Activated T-helper 1 cell treated with anti-CD3 and anti-CD28 coated beads, Interleukin-12 subunit alpha, Interleukin-12 subunit beta, Interleukin-2, Interleukin-4 antibody, amounts not matched to agents 30 ng/mL and 10 ng/mL and 1 ng/mL, durations not matched to agents 14 hours and 24 hours and 36 hours (primary cell): ENCODE data around the gene TM4SF5. TPM values are rescaled to one million over a fixed set of nuclear protein-coding genes. Genes with fewer than 3 reads are reported as not detected.

ENCODE experiments used
- DNase-seq: peaks from one replicate; pipeline ENCODE4 v3.0.0; 2021; ENCODE audit warnings: low spot score
- H3K27ac Mint-ChIP-seq: one replicate; pipeline ENCODE4 v1.8.0; 2021; ENCODE audit warnings: mild to moderate bottlenecking, mixed read lengths
- H3K27me3 Mint-ChIP-seq: one replicate; pipeline ENCODE4 v1.8.0; 2022; ENCODE audit warnings: mild to moderate bottlenecking, moderate library complexity, mixed read lengths; ENCODE audit not compliant: insufficient read depth
- H3K36me3 Mint-ChIP-seq: one replicate; pipeline ENCODE4 v1.8.0; 2021; ENCODE audit warnings: low read depth, mixed read lengths
- H3K4me1 Mint-ChIP-seq: one replicate; pipeline ENCODE4 v1.8.0; 2021; ENCODE audit warnings: low read depth, mixed read lengths
- H3K4me3 Mint-ChIP-seq: one replicate; pipeline ENCODE4 v1.8.0; 2021; ENCODE audit warnings: mild to moderate bottlenecking, moderate library complexity, mixed read lengths
- H3K9me3 Mint-ChIP-seq: one replicate; pipeline ENCODE4 v1.8.0; 2021; ENCODE audit warnings: mixed read lengths
- intact Hi-C: fragments of 100-400 bp; cut with micrococcal nuclease; formaldehyde crosslinking; loops from one replicate; pipeline ENCODE4 v1.15.1; 2024
- total RNA-seq: library from RNA; stranded (reverse); gene quantifications from 2 replicates; pipeline ENCODE4 v1.2.3, GENCODE V29; 2022

TM4SF5 gene
- total RNA-seq, 1 donor from 2014 or later: not detected

DNA sequence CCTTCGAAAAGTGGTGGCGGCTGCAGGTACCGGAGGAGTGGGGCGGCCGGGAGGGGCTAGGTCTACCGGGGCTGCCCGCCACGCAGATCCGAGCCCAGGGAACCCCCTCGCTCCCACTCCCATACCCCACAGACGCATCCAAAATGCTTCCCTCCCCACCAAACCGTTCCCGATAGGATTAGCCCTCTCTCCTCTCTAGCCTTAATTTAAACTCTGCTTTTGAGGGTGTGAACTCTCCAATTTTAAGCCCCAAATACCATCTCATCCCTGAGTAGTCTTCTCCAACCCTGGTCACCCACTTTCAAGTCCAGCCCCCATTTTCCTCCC is 31.7 kb upstream of the TM4SF5 start:
- Mint-ChIP-seq H3K4me1 (peaks cover 15% of the 10 kb centered on the region), H3K27ac (peak overlapping the region; percentile 49), H3K36me3 (peaks cover 4% of the 10 kb centered on the region), H3K4me3 (peak overlapping the region; percentile 76), H3K27me3 (peaks cover 28% of the 10 kb centered on the region), H3K9me3 (no peaks in the 10 kb centered on the region)
- intact Hi-C loops: no loop called here
- no peak for DNase-seq

DNA sequence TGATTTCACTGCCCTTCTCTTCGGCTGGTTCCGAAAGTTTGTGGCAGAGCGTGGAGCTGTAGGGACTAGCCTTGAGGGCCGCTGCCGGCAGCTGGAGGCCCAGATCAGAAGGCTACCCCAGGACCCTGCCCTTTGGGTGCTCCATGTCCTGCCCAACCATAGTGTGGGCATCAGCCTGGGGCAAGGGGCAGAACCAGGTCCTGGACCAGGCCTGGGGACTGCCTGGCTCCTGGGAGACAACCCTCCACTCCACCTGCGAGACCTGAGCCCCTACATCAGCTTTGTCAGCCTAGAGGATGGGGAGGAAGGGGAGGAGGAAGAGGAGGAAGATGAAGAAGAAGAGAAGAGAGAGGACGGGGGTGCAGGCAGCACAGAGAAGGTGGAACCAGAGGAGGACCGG is 31.1 kb upstream of the TM4SF5 start:
- Mint-ChIP-seq H3K4me1 (peaks cover 15% of the 10 kb centered on the region), H3K27ac (peak overlapping the region; percentile 49), H3K9me3 (no peaks in the 10 kb centered on the region), H3K4me3 (peak overlapping the region; percentile 76), H3K36me3 (peaks cover 4% of the 10 kb centered on the region), H3K27me3 (peaks cover 28% of the 10 kb centered on the region)
- no peak for DNase-seq
- intact Hi-C loops: no loop called here

DNA sequence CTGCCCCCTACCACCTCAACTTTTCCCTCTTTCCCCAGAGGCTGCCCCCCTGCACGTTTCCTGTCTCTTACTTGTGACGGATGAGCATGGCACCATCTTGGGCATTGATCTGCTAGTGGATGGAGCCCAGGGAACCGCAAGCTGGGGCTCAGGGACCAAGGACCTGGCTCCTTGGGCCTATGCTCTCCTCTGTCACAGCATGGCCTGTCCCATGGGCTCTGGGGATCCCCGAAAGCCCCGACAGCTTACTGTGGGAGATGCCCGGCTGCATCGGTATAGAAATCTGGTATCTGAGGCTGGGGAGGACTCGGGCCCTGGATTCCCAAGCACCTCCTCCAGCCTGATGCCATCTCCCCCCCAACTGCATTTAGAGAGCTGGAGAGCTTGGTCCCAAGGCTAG is 30.1 kb upstream of the TM4SF5 start:
- Mint-ChIP-seq H3K9me3 (no peaks in the 10 kb centered on the region), H3K27me3 (peaks cover 28% of the 10 kb centered on the region), H3K27ac (no peak overlapping the region), H3K4me3 (peak overlapping the region; percentile 56), H3K4me1 (peaks cover 10% of the 10 kb centered on the region), H3K36me3 (peaks cover 1% of the 10 kb centered on the region)
- intact Hi-C loops: no loop called here
- DNase-seq: no peak

DNA sequence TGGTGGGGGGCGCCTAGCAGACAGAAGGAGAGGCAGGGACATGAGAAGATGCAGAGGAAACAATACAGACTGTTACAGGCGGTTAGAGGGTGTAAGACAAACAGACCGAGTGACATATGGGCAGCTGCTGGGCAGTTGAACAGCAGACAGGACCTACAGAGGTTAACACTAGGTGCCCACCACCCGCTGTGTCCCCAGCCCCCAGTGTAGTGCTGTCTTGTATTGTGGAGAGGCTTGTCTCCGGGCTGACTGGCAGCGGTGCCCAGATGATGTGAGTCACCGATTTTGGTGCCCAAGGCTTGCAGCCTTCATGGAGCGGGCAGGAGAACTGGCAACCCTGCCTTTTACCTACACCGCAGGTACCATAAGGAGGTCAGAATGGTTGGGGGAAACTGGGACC is 29.6 kb upstream of the TM4SF5 start:
- Mint-ChIP-seq H3K4me1 (peaks cover 13% of the 10 kb centered on the region), H3K9me3 (no peaks in the 10 kb centered on the region), H3K27ac (no peak overlapping the region), H3K4me3 (no peak overlapping the region), H3K27me3 (peaks cover 28% of the 10 kb centered on the region), H3K36me3 (peaks cover 1% of the 10 kb centered on the region)
- intact Hi-C loops: no loop called here
- DNase-seq: no peak

DNA sequence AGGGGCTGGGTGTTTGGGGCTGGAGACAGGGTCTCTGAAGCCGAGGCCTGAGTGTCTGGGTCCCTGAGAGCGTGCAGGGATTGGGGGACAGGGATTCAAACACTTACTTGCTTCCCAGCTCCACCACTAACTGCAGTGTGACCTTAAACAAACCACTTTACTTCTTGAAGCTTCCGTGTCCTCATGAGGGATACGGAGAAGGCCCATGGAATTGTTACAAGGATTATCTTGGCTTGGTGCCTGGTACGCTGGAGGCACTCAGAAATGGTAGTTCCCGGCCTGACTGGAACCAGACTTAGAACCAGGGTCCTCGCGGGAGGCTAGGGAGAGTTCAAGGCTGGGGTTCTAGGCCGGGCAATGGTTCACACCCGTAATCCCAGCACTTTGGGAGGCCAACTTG is 29.1 kb upstream of the TM4SF5 start:
- intact Hi-C loops: no loop called here

DNA sequence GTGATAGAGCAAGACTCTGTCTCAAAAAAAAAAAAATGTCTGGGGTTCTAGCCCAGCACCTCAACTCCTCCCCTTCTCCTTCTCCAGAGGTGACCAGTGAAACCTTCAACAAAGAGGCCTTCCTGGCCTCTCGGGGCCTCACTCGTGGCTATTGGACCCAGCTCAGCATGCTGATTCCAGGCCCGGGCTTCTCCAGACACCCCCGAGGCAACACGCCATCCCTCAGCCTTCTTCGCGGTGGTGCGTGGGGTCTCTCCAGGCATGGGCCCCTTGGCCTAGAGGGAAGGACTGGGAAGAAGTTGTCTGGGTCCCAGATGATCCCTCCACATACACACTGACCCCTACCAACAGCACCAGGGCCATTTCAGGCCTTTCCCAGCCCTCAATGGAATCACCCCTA is 28.5 kb upstream of the TM4SF5 start:
- Mint-ChIP-seq H3K4me1 (peaks cover 20% of the 10 kb centered on the region), H3K27ac (no peak overlapping the region), H3K27me3 (peaks cover 25% of the 10 kb centered on the region), H3K36me3 (peaks cover 1% of the 10 kb centered on the region), H3K9me3 (no peaks in the 10 kb centered on the region), H3K4me3 (no peak overlapping the region)
- DNase-seq: no peak
- intact Hi-C loops: no loop called here

More for the DNA sequence above, 29.1 kb upstream of the TM4SF5 start:
- DNase-seq: no peak
- H3K4me3 Mint-ChIP-seq: no peak overlapping the region
- H3K4me1 Mint-ChIP-seq: peaks cover 15% of the 10 kb centered on the region
- no peaks in the 10 kb centered on the region for H3K9me3 Mint-ChIP-seq
- peaks cover 28% of the 10 kb centered on the region for H3K27me3 Mint-ChIP-seq
- no peak overlapping the region for H3K27ac Mint-ChIP-seq
- H3K36me3 Mint-ChIP-seq: peaks cover 1% of the 10 kb centered on the region

DNA sequence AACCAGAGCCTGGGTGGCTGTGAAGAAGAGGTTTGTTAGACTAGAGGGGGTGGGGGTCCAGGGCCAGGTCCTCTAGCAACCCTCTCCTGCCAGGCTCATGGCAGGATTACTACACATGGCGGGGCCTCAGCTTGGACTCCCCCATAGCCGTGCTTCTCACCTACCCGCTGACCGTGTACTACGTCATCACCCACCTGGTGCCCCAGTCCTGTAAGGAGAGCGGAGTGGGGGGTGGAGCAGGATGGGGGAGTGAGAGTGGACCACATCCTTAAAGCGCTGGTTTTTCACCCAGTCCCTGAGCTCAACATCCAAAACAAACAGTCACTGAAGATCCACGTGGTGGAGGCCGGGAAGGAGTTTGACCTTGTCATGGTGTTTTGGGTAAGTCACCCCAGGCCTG is 27.8 kb upstream of the TM4SF5 start:
- Mint-ChIP-seq H3K27ac (no peak overlapping the region), H3K9me3 (no peaks in the 10 kb centered on the region), H3K27me3 (peaks cover 19% of the 10 kb centered on the region), H3K4me1 (peaks cover 20% of the 10 kb centered on the region), H3K4me3 (no peak overlapping the region), H3K36me3 (no peaks in the 10 kb centered on the region)
- no peak for DNase-seq
- intact Hi-C loops: no loop called here

DNA sequence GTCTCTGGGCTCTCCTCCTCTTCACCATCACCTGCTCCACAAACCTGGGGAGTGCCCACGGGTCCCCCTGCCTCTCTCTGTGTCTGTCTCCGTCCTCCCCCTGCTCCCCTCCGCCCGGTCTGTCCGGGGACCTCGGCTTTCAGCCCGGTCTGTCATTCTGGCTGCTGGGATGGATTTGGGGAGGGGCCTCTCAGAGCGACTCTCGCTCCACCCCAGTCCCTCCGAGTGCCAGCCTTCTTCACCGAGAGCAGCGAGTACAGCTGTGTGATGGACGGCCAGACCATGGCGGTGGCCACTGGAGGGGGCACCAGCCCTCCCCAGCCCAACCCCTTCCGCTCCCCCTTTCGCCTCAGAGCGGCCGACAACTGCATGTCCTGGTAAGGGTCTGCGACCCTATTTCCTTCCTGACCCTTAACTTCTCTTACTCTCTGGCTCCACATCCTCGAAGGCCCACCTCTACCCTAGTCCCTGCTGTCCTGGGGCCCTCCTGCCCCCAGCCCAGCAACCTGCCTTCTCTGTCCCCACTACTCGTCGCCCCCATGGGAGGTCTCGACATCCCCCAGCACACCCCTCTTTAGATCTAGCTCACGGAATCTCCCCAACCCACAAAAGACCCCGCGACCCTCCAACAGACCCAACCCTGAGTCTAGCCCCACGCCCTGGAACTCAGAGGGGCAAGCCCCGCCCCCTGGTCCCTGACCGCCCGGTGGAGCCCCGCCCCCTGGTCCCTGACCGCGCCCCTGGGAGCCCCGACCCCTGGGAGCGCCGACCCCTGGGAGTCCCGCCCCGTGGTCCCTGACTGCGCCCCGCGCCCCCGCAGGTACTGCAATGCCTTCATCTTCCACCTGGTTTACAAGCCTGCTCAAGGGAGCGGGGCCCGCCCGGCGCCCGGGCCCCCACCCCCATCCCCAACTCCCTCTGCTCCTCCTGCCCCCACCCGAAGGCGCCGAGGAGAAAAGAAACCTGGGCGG is 26.4 kb upstream of the TM4SF5 start:
- Mint-ChIP-seq H3K36me3 (no peaks in the 10 kb centered on the region), H3K4me1 (peaks cover 21% of the 10 kb centered on the region), H3K9me3 (no peaks in the 10 kb centered on the region), H3K27me3 (peaks cover 20% of the 10 kb centered on the region), H3K27ac (no peak overlapping the region), H3K4me3 (no peak overlapping the region)
- intact Hi-C loops: no loop called here
- DNase-seq: no peak

DNA sequence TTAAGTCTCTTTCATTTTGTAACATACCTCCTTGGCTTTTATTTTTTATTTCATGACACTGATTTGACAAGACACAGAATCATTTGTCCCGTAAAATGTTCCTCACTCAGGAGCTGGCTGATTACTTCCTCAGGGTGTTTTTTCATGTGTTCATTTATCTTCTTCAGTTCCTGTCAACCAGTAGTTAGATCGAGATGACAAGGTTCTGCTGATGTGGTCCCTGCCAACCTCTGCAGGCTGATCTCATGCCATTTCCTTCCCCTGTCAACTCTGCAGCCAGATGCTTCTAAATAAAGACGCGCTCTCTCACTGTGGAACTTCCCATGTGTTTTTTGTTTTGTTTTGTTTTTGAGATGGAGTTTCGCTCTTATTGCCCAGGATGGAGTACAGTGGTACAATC is 23.8 kb upstream of the TM4SF5 start:
- peak overlapping the region; percentile 81 for H3K27ac Mint-ChIP-seq
- no peaks in the 10 kb centered on the region for H3K36me3 Mint-ChIP-seq
- H3K4me1 Mint-ChIP-seq: peaks cover 21% of the 10 kb centered on the region
- H3K27me3 Mint-ChIP-seq: peaks cover 13% of the 10 kb centered on the region
- intact Hi-C loops: no loop called here
- H3K4me3 Mint-ChIP-seq: peak overlapping the region; percentile 72
- peak; percentile 47 for DNase-seq
- H3K9me3 Mint-ChIP-seq: no peaks in the 10 kb centered on the region

DNA sequence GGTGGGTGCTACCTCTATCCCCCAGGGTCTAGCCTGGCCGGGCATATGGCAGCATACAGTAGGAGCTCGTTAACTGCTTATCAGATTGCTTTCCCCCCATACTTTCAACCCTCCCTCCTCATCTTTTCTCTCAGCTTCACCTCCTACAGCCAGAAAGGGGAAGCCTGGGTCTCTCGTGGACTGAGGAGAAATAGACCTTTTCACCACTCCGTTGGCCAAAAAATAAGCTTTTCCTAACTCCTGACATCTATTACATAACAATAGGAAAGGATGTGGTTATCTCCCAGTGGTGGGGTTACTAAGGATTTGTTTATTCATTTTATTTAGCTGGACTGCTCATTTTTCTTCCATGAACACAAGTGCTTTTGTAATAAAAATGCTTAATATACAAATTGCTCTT is 23.0 kb upstream of the TM4SF5 start:
- intact Hi-C loops: no loop called here
- Mint-ChIP-seq H3K27me3 (peaks cover 13% of the 10 kb centered on the region), H3K36me3 (no peaks in the 10 kb centered on the region), H3K27ac (no peak overlapping the region), H3K4me1 (peaks cover 21% of the 10 kb centered on the region), H3K4me3 (peak overlapping the region; percentile 17), H3K9me3 (no peaks in the 10 kb centered on the region)
- DNase-seq: no peak

DNA sequence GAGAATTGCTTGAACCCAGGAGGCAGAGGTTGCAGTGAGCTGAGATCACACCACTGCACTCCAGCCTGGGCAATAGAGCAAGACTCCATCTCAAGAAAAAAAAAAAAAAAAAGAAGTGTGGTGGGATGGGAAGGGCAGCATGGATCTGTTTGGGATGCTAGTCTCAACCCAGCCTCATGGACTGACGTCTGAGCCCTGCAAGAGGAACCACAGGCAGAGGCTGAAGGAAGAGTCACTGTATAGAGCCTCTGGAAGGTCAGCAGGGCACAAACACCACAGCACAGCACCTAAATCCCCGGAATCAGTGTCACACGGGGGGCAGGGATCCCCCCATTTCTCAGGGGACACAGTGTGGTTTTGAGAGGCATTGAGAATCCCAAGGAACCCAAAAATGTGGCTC is 21.1 kb upstream of the TM4SF5 start:
- Mint-ChIP-seq H3K36me3 (no peaks in the 10 kb centered on the region), H3K27me3 (peaks cover 17% of the 10 kb centered on the region), H3K4me3 (no peak overlapping the region), H3K9me3 (no peaks in the 10 kb centered on the region), H3K4me1 (peaks cover 21% of the 10 kb centered on the region), H3K27ac (no peak overlapping the region)
- DNase-seq: no peak
- intact Hi-C loops: no loop called here

DNA sequence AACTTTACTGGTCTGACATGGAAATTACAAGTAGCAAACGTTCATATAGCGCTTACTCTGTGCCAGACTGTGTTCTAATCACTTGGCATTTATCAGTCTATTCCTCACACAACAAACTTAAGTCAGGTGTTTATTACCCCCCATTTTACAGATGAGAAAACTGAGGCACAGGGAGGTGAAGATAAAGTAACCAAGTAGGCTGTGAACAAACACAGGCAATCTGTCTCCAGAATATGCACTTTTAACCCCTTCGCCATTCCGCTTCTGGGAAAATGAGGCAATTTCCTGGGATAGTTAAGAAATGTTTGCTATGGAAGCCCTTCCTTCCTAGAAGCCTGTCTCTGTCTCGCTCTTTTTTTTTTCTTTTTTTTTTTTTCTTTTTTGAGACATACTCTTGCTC is 19.8 kb upstream of the TM4SF5 start:
- Mint-ChIP-seq H3K4me1 (peaks cover 16% of the 10 kb centered on the region), H3K27ac (no peak overlapping the region), H3K4me3 (no peak overlapping the region), H3K9me3 (no peaks in the 10 kb centered on the region), H3K36me3 (no peaks in the 10 kb centered on the region), H3K27me3 (peaks cover 17% of the 10 kb centered on the region)
- no peak for DNase-seq
- intact Hi-C loops: no loop called here

DNA sequence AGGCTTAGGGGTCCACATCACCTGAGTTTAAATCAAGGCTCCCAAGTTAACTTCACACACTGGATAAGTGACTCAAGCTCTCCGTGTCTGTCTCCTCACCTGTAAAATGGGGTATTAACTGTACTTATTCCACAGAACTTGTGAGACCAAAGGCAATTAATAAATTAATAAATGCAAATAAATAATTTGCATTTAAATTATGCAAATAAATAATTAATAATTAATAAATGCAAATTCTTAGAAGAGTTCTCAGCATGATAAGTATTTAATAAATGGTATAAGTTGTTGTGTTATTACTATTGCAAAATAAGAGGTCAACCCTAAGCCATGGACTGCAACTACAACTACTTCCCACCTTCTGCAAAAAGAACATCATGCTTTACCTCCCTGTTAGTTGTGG is 18.3 kb upstream of the TM4SF5 start:
- Mint-ChIP-seq H3K27me3 (peaks cover 26% of the 10 kb centered on the region), H3K27ac (no peak overlapping the region), H3K36me3 (no peaks in the 10 kb centered on the region), H3K4me3 (no peak overlapping the region), H3K4me1 (peaks cover 6% of the 10 kb centered on the region), H3K9me3 (no peaks in the 10 kb centered on the region)
- no peak for DNase-seq
- intact Hi-C loops: no loop called here
